ENCODE data around the gene LRFN2. TPM values are rescaled to one million over a fixed set of nuclear protein-coding genes. Genes with fewer than 3 reads are reported as not detected.

The LRFN2 gene
- total and polyA plus RNA-seq, 2 of the 8 experiments (the other 6 are each of a cell fraction or from before 2014, with no cell fraction given) = 2.3 TPM

GRCh38 chr6:40471243-40471642, 115.9 kb downstream of the LRFN2 start (continued):
- TF ChIP-seq KDM1A (IDR thresholded peaks at IDR 0.05; ENCODE audit: borderline replicate concordance, low read length) (no peak), SIX5 (IDR thresholded peaks at IDR 0.05; ENCODE audit: low read depth, low read length) (no peak), EZH2 (IDR thresholded peaks at IDR 0.05; ENCODE audit: low read depth, low read length, severe bottlenecking) (no peak), HDAC6 (IDR thresholded peaks at IDR 0.05; ENCODE audit: low read depth, low read length) (no peak)

Measured in H1 (cell line).